NCI-H345 treated with DMSO at 0.1 percent for 48 hours (cell line): Measurements from ENCODE around the gene STX11.

Source experiments
- DNase-seq: peaks from one replicate; lab custom pipeline; 2025; ENCODE audit not compliant: unreplicated experiment; lab: John Stamatoyannopoulos, UW

The STX11 gene

DNA sequence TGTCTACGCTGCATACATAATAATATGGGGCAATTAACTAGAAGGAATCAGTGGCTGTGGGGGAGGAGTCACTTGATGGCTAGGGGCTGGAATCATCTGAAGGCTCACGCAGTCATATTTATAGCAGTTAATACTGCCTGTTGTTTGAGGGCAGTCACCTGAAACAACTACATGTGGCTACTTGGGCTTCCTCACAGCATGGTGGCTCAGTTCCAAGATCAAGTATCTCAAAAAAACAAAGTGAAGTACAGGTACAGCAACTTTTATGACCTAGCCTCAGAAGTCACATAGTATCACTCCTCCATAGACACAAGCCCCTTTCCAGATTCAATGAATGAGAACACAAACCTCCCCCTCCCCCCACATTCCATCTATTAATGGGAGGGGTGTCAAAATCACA is 63.7 kb downstream of the STX11 start:
- no peak for DNase-seq

- DNase-seq, result no peak
Observed at GRCh38 chr6:144214622-144215401, 64.5 kb downstream of the STX11 start.

DNA sequence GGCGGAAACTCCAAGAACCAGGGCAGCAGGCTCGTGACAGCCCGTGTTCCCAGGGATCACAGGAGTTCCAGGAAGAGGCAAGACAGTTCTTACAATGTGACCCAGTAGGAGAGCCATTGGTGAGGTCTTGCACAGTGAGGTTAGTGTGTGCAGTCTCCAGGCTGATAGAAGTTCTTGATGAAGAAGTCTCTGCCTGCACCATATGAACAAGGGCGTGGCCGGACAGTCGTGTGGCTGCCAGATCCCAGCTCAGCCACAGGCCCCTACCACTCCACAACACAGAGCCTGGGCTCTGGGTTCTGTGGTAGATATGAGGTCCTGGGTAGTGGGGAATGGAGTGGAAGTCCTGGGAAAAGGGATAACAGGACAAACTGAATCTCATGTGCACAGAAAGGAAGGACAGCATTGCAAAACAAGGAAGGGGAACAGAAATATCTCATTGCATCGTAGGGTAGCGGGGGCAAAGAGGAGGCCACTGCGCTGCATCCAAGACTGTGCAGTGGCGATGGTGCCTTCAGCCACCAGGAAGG is 65.2 kb downstream of the STX11 start:
- DNase-seq, result no peak

- peak; percentile 76 for DNase-seq
Observed at GRCh38 chr6:144215932-144216667, 65.8 kb downstream of the STX11 start.

DNA sequence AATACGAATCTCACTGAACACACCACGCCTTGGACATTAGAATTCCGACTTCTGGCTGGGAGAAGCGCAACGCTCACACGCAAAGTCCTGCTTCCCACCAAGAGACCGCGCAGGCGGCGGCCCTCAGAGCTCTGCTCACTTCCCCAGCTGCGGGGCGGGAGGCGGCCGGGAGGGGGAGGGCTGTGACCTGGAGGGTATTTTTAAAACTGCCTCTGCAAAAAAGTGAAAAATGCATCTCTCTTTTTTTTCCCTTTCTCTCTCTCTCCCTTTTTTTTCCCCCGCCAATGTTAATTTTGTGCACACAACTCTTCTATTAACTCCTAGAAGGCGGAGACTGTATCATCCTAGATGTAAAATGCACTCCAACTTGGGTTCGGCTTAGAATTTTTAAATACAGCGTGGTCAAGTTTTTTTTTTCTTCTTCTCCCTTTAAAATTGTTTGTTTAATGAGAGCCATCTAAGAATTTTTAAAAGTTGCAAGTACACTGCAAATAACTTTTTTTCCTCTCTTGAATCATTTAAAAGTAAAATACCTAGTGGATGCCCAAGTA is 66.4 kb downstream of the STX11 start:
- peak; percentile 65 for DNase-seq

DNA sequence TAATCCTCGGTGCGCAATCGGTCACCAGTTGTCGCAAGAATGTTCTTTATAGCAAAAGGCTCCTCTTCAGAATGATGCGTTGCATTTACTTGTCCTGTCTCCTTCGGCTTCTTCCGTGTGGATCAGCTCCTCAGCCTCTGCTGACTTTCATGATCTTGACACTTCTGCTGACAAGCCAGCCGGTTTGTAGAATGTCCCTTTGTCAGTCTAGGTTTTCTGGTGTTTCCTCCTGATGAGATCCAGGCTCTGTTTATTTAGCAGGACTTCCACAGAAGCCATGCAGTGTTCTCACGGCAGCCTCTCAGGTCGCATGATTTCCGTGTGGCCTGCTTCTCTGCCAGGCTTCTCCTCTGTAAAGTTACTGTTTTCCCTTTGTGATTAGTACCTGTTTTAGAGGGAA is 66.9 kb downstream of the STX11 start:
- DNase-seq, result no peak

DNA sequence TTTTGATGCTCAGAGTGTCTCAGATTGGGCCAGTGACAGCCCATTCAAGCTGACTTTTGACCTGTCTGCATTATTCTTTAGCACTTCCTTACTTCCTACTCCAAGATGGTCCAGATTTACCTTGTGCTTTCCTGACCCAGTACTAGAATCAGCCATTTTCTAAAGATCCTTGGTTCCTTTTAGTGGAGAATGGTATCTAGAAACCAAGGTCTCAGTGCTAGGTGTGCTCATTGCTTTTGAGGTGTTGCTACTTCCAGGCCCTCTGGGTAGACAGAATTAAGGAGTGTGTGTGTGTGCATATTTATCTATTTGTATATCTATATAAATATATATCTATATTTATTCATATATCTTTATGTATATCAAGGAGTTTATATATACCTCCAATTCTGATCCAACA is 67.5 kb downstream of the STX11 start:
- no peak for DNase-seq

DNA sequence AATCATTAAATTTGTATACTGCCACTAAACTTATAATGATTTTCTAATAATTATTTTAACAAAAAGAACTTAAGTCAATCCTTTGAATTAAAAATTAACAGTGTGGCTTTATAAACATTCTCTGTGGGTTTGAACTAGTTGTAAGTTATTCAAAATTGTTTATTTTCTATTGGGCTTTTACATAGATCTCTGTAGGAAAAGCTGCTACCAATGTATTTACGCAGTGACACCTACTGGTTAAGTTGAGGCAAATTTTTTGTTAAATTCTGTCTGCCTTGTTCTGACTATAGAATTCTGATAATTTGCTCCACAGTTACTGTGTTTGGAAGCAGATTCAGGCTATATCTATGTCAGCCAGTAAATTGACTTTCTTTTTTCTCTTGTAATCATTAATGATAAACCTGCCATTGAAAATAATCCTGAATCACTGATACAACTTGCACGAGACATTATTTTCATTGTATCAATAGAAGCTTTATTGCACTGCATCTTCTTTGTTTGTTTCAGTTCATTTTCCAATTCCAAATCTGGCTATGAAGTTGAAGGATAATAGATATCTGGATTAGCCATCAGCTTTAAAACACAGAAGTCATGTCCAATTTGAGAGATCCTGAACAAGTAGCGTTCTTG is 68.9 kb downstream of the STX11 start:
- DNase-seq, result peak; percentile 4

GRCh38 chr6:144220031-144220790 is 69.9 kb downstream of the STX11 start:
- DNase-seq, result no peak

DNA sequence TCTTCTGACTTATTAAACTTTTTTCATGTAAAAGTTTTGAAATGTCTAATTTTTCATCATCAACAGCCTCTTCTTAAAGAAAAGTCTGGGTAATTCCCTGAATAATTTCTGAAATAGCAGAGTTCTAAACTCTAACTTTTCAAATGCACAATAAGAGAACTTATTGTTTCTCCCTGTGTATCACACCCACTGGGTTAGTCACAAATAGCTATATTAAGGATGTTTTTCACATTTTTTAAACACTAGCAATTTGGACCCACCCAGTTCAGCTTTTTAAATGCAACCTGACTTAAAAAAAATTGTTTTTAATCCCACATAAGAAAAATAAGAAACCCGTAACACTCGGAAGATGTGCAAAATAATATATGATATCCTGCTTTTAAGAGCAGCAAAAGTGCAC is 73.4 kb downstream of the STX11 start:
- DNase-seq, result no peak

GRCh38 chr6:144231721-144232120 is 81.4 kb downstream of the STX11 start:
- no peak for DNase-seq

DNA sequence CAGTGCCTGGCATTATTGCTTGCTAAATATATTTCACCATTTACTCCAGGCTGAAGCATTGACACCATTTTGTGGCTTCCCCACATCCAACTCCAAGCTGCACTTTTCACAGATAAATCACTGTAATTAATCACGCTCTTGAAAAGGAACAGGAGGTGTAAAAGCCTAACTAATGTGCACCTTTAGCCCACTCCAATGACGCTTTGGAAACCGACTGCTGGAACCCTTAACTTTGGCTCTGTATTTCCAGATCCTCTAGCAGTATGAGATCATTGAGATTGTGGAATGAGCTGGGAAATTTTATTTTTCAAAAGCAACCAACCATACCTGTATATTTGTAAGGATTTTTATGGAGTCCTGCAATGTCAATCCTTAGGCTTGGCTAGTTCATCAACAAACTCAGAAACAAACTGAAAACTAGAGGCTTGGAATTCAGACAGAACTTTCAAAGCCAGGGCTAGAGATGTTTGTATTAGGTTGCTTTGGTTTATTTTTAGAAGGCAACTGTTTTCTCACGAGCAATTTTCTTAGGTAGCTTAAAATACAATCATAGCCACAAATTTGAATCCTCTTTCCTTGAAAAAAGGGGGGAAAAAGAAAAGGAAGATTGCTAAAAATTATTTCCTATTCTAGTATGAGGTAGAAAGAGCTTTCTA is 82.0 kb downstream of the STX11 start:
- DNase-seq, result no peak

DNA sequence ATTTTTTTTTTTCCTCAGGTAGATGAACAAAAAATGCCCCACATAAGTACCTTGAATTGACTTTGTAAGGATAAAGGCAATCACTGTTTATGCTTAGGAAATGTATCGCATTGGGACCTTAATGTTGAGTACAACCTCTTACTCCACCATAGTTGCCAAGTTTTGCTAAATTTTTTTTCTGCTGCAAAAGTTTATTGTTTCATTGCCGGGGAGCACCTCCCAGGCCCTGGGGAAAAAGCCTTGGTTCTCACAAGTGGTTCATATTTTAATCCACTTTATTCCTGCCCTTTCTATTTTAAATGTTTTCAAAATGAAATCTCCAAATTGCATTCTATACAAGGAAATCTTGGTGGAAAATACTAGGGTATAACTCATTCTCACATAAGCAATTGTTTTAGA is 82.5 kb downstream of the STX11 start:
- no peak for DNase-seq

DNA sequence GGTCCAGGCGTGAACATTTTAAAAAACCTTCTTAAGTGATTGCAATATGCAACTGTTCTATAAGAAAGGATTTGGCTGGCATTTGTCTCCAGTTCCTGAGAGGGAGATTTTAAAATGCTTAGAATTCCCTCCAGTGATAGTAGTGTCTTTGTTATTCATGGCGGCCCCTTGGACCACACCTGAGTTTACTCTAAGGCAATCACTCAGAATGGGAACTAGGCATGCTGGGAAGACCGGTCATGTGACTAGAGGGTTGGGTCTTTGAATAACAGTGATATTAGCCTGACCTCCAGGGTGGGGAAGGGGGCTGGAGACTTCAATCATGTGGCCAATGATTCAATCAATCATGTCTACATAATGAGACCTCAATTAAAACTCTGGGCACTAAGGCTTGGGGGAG is 84.1 kb downstream of the STX11 start:
- no peak for DNase-seq

GRCh38 chr6:144234935-144235334 is 84.6 kb downstream of the STX11 start:
- no peak for DNase-seq
